GM21390 (cell line): Measurements from ENCODE around the gene SLC2A5.
"Not testable (repeated sequence)": the region's sequence is repeated elsewhere in the genome, so short reads cannot be mapped to it uniquely, and the experiment has no call there.

Experiments
- ATAC-seq: cut with Tn5 transposase; IDR thresholded peaks from one replicate; pipeline ENCODE4 v1.9.1; 2021; ENCODE audit not compliant: unreplicated experiment

SLC2A5 gene

GRCh38 chr1:9010781-9011323 lies 58.6 kb downstream of the SLC2A5 start:
- no peak for ATAC-seq

DNA sequence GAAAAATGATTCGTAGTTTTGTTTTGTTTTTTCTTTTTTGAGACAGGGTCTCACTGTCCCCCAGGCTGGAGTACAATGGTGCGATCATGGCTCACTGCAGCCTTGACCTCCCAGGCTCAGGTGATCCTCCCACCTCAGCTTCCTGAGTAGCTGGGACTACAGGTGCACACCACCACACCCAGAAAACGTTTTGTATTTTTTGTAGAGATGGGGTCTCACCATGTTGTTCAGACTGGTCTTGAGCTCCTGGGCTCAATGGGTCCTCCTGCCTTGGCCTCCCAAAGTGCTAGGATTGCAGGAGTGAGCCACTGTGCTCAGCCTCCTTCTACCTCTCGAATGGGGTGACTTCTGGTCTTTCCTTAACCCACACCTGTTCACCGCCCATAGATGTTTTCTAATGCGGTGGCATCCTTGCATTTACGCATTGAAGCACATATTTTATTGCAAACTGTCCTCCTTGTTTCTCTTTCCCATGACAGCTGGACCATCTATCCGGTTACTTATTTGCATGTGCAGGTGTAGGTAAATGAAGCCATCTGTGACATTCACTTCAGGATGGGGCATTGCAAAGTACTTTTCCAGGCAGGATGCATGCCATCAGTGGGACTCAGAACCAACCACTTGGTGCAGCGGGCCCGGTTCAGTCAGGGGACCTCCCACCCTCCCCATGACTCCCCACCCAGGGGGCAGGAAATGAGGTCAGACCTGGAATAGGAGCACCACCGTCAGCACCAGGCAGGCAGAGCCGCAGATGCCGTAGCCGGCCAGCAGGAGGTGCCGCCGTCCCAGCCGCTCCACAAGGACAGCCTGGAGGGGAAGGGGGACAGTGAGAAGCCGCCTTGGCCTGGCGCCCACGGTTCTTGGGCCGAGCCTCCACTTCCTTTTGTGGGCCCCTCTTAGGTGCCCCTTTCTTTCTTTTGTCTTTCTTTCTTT lies 59.7 kb downstream of the SLC2A5 start:
- ATAC-seq, result no peak

DNA sequence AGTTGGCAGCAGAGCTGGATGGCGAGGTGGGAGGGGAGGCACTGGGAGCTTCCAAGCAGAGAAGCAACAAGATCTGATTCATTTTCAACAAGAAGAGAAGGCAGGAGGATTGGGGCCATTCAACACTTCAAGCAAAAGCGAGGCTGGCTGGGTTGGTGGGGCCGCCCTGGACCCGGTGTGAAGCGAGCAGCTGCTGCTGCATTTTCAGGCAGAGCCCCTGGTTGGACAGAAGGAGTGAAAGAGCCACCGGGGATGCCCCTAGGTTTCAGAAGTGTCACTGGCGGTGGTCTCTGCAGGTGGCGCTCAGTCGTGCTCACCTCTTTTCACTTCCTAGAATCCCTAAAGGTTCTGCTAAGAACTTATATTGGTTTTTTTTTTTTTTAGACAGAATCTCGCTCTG lies 61.2 kb downstream of the SLC2A5 start:
- ATAC-seq, result no peak

- no peak for ATAC-seq
These were observed 62.3 kb downstream of the SLC2A5 start for GRCh38 chr1:9006956-9007615.

- ATAC-seq, result no peak
These were observed 64.1 kb downstream of the SLC2A5 start for GRCh38 chr1:9005395-9005708.

DNA sequence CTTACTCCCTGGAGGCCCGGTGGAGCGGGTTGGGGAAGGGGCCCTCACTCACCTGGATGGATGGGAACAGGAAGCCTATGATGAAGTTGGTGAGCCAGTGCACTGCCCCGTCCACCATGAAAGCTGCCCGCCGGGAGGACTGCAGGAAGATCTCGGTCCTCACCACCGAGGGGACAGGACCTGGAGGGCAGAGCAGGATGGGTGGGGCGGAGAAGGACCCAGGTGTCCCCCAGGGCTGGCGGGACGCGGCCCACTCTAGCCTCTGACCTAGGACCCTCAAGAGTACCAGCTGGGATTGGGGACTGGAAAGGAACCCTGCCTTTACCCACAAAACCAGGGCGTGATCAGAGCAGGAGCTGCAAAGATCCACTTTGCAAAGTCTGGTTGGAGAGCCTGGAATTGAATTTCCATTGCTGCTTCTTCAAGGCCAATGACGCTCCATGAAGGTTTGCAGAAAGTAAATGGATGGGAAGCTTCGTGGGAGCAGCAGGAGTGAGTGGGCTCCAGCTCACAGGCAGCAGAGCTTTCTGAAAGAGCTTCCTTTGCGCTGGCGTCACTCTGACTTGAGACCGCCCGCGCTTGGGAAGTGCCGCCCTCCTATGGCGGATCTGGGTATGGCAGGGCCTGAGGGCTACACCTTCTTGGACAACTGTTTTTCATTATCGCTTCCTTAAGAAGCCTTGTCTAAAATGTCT lies 64.6 kb downstream of the SLC2A5 start:
- no peak for ATAC-seq

- ATAC-seq, result no peak
These were observed 65.3 kb downstream of the SLC2A5 start for GRCh38 chr1:9004031-9004699.

DNA sequence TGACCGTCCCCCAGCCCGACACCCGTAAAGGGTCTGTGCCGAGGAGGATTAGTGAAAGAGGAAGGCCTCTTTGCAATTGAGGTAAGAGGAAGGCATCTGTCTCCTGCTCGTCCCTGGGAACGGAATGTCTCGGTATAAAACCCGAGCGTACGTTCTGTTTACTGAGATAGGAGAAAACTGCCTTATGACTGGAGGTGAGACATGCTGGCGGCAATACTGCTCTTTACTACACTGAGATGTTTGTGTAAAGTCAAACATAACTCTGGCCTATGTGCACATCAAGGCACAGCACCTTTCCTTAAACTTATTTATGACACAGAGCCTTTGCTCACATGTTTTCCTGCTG lies 67.2 kb downstream of the SLC2A5 start:
- not testable (repeated sequence) for ATAC-seq

DNA sequence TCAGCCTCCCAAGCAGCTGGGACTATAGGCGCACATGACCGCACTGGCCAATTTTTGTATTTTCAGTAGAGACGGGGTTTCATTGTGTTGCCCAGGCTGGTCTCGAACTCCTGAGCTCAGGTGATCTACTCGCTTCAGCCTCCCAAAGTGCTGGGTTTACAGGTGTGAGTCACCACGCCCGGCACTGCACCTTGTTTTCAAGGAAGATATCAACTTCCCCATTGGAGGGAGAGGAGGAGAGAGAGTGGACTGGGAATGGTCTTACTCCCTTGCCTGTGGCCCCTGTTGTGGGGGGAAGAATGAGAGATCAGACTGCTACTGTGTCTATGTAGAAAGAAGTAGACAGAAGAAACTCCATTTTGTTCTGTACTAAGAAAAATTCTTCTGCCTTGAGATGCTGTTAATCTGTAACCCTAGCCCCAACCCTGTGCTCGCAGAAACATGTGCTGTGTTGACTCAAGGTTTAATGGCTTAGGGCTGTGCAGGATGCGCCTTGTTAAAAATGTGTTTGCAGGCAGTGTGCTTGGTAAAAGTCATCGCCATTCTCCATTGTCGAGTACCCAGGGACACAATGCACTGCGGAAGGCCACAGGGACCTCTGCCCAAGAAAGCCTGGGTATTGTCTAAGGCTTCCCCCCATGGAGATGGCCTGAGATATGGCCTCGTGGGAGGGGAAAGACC lies 67.8 kb downstream of the SLC2A5 start:
- ATAC-seq, result not testable (repeated sequence)

DNA sequence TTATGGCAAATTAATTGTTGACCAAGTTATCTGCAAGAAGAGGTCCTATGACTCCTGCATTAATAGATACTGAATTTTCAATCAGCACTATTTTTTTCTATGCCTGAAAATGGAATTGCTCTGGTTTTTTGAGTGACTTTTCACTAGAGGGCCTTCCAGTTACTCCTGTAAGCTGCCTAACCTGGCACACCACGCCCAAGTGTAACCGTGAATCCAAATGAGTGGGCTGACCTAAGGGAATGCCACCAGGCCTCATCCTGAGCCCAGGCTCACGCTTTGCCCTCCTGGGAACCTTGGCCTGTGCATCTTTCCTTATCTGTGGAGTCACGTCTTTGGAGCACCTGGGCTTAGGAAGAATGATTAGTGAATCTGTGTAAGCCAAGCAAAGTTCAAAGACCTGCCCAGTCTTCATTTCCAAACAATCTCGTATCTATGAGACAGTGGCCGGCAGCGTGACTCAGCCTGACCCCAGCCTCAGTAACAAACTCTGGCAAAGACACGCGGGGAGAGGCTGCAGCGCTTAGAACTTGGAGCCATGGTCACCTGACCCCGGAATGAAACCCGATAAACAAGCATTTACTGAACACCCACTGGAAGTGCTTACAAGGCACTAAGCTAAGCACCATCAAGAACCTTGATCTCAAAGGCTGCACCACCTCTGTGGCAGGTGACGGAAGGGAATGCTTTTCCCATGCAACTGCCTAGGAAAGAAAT lies 75.3 kb downstream of the SLC2A5 start:
- ATAC-seq, result not testable (repeated sequence)

- no peak for ATAC-seq
These were observed 76.3 kb downstream of the SLC2A5 start for GRCh38 chr1:8992936-8993687.

- no peak for ATAC-seq
These were observed 79.6 kb downstream of the SLC2A5 start for GRCh38 chr1:8989821-8990220.

GRCh38 chr1:8989061-8989460 lies 80.4 kb downstream of the SLC2A5 start:
- no peak for ATAC-seq

DNA sequence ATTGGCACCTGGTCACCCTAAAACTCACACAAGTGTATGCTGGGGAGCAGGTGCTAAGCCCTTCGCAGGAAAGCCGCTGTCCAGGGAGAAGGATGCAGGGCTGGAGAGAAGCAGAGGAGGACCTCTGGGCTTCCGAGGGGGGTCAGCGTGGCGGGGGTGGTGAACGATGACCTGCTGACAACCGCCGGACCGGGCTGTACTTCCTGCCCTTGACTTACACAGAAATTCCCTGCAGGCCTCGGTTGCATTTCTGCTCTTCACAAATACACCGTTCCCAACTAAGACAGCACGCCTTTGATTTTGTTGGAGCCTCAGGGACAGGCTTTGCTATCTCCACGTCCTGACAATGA lies 80.8 kb downstream of the SLC2A5 start:
- ATAC-seq, result no peak

- ATAC-seq, result no peak
These were observed 81.4 kb downstream of the SLC2A5 start for GRCh38 chr1:8987881-8988617.

DNA sequence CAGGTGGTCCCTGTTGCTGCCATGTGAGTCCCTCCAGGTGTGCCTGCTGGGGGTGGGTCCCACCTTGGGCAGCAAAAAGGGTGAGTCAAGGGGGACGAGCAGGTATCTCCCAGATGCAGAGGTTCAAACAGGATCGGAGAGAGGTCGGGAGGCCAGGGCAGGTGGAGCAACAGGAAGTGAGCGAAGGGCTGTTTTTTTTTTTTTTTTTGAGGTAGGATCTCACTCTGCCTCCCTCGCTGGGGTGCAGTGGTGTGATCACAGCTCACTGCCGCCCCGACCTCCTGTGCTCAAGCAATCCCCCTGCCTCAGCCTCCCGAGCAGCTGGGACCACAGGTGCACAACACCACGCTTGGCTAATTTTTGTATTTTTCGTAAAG lies 82.6 kb downstream of the SLC2A5 start:
- no peak for ATAC-seq

GRCh38 chr1:8985915-8986813 lies 83.3 kb downstream of the SLC2A5 start:
- no peak for ATAC-seq
